Type B pancreatic cell (in vitro differentiated cells): ENCODE data around the gene MAPRE2. TPM values are rescaled to one million over a fixed set of nuclear protein-coding genes. Genes with fewer than 3 reads are reported as not detected.

Experiments used
- DNase-seq: peaks from one replicate; pipeline ENCODE4 v3.0.0; 2021; ENCODE audit warnings: mixed read lengths; ENCODE audit not compliant: unreplicated experiment; ENCODE audit errors: extremely low spot score
- H3K27ac Mint-ChIP-seq: 2 replicates; pipeline ENCODE4 v1.8.0; 2021; ENCODE audit warnings: mild to moderate bottlenecking, mixed read lengths
- H3K27me3 Mint-ChIP-seq: 2 replicates; pipeline ENCODE4 v1.8.0; 2021; ENCODE audit warnings: mixed read lengths
- H3K36me3 Mint-ChIP-seq: 2 replicates; pipeline ENCODE4 v1.8.0; 2021; ENCODE audit warnings: mixed read lengths
- H3K4me1 Mint-ChIP-seq: one replicate; pipeline ENCODE4 v1.8.0; 2021; ENCODE audit warnings: mixed read lengths; ENCODE audit not compliant: unreplicated experiment
- H3K4me3 Mint-ChIP-seq: 2 replicates; pipeline ENCODE4 v1.8.0; 2021; ENCODE audit warnings: mild to moderate bottlenecking, mixed read lengths
- H3K9me3 Mint-ChIP-seq: 2 replicates; pipeline ENCODE4 v1.8.0; 2021; ENCODE audit warnings: mixed read lengths
- total RNA-seq: library from RNA; stranded (reverse); gene quantifications from 2 replicates; pipeline ENCODE4 v1.2.1, GENCODE V29; 2021; ENCODE audit warnings: low replicate concordance
- TF ChIP-seq, protein P1 (sequence below): fragments of 200-600 bp; sonication (generic); conservative IDR thresholded peaks from 2 replicates; pipeline ENCODE4 v1.5.0; 2021; ENCODE audit warnings: antibody characterized with exemption, mild to moderate bottlenecking

The MAPRE2 gene
- total RNA-seq, 1 donor from 2014 or later: 28.0 TPM

DNA sequence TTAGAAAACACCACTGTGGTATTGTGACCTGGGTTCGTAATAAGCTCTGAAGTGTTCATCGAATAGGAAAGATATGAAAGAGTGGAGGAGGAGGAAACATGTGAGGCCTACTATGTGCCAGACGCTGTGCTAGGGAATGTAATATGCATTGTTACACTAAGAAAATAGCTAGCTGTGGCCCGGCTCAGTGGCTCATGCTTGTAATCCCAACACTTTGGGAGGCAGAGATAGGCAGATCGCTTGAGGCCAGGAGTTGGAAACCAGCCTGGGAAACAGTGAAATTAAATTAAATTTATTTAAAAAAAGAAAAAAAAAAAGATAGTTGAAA, 150.4 kb downstream of the MAPRE2 start:
- H3K27me3 Mint-ChIP-seq: peaks cover 4% of the 10 kb centered on the region
- H3K4me1 Mint-ChIP-seq: peaks cover 12% of the 10 kb centered on the region
- TF ChIP-seq, protein P1, sequence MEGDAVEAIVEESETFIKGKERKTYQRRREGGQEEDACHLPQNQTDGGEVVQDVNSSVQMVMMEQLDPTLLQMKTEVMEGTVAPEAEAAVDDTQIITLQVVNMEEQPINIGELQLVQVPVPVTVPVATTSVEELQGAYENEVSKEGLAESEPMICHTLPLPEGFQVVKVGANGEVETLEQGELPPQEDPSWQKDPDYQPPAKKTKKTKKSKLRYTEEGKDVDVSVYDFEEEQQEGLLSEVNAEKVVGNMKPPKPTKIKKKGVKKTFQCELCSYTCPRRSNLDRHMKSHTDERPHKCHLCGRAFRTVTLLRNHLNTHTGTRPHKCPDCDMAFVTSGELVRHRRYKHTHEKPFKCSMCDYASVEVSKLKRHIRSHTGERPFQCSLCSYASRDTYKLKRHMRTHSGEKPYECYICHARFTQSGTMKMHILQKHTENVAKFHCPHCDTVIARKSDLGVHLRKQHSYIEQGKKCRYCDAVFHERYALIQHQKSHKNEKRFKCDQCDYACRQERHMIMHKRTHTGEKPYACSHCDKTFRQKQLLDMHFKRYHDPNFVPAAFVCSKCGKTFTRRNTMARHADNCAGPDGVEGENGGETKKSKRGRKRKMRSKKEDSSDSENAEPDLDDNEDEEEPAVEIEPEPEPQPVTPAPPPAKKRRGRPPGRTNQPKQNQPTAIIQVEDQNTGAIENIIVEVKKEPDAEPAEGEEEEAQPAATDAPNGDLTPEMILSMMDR: no peak
- H3K4me3 Mint-ChIP-seq: no peak overlapping the region
- no peak overlapping the region for H3K27ac Mint-ChIP-seq
- no peak for DNase-seq
- no peaks in the 10 kb centered on the region for H3K9me3 Mint-ChIP-seq
- no peaks in the 10 kb centered on the region for H3K36me3 Mint-ChIP-seq

DNA sequence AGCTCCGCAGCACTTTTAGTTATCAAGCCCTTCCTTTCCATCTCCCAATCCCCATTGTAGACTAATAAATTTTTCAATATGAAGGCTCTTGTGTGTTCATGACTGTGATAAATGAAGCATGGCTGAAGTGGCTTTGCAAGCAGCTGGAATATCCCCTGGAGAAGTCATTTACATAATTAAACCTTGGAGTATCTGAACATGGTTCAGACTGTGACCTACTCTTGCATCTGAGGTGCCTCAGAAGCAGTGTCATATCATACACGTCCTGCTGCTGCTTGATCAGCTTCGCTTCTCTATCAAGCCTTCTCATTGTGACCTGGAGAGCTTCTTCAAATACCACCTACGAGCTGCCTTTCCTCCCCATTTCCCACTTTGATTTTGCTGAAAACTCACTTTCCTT, 151.2 kb downstream of the MAPRE2 start:
- H3K4me3 Mint-ChIP-seq: no peak overlapping the region
- no peak overlapping the region for H3K27ac Mint-ChIP-seq
- H3K4me1 Mint-ChIP-seq: peaks cover 12% of the 10 kb centered on the region
- DNase-seq: no peak
- TF ChIP-seq, protein P1: no peak
- peaks cover under 1% of the 10 kb centered on the region for H3K27me3 Mint-ChIP-seq
- H3K36me3 Mint-ChIP-seq: no peaks in the 10 kb centered on the region
- H3K9me3 Mint-ChIP-seq: no peaks in the 10 kb centered on the region

Other genes with a start within 250 kb of the MAPRE2 start
- gene ZNF397, start 199.6 kb downstream of the MAPRE2 start, total RNA-seq: 25.7 and 39.1 TPM in 2 replicates
- 12.5 and 17.3 TPM in 2 replicates for gene ZSCAN30, start 248.8 kb downstream of the MAPRE2 start, total RNA-seq